GM21526 (cell line): Measurements from ENCODE around the gene JAK3.
"Not testable (repeated sequence)": the region's sequence is repeated elsewhere in the genome, so short reads cannot be mapped to it uniquely, and the experiment has no call there.

Source experiments
- ATAC-seq: cut with Tn5 transposase; IDR thresholded peaks from one replicate; pipeline ENCODE4 v1.9.1; 2021; ENCODE audit warnings: moderate library complexity; ENCODE audit not compliant: unreplicated experiment, low FRiP score

Gene JAK3

DNA sequence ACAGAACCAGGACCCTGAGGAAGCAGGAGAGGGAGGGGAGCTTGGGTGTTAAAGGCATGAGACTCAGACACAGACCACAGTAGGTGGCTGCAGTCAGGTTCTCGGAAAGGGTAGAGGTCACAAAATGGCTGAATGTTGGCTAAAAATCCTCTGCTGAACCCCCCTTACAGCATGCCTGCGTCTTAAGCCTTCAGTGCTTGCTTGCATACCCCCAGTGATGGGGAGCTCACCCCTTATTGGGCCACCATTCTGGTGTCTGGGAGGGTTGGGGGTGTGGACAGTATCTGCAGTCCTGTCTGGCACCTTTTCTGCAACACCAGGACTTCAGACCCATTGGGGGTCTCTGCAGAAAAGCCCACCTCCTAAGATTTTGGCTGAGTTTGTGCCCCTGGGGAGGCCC lies 67.0 kb downstream of the JAK3 start:
- ATAC-seq: no peak

DNA sequence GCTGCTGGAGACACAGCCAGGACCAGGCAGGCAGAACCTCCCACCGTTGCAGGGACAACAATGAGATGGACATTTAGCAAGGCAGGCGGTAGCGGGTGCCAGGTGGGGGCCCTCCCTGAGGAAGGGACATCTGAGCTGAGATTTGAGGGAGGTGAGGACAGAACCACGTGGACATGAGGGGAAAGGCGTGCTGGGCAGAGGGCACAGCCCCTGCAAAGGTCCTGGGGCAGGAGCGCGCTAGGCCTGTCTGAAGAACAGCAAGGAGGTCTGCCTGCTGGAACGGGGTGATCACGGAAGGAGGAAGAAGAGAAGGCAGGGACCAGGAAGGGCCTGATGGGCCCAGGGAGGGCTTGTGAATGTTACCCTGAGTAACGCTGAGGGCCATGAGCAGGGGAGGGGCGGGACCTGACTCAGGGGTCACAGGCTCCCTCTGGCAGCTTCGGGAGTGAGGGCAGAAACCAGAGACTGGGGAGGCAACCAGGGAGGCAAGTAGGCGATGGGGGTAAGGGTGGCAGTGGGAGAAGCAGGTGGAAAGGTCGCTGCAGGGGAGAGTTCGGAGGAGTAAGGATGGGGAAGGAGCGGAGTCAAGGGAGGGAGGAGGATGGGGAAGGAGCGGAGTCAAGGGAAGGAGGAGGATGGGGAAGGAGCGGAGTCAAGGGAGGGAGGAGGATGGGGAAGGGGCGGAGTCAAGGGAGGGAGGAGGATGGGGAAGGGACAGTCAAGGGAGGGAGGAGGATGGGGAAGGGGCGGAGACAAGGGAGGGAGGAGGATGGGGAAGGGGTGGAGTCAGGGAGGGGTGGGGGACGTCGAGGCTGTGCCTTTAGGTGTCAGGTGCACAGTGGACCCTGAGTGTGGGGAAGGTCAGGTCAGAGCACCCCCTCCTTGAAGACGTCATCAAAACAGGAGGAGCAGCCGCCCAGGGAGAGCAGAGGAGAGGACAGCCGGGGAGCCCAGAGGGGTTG lies 68.5 kb downstream of the JAK3 start:
- no peak for ATAC-seq

DNA sequence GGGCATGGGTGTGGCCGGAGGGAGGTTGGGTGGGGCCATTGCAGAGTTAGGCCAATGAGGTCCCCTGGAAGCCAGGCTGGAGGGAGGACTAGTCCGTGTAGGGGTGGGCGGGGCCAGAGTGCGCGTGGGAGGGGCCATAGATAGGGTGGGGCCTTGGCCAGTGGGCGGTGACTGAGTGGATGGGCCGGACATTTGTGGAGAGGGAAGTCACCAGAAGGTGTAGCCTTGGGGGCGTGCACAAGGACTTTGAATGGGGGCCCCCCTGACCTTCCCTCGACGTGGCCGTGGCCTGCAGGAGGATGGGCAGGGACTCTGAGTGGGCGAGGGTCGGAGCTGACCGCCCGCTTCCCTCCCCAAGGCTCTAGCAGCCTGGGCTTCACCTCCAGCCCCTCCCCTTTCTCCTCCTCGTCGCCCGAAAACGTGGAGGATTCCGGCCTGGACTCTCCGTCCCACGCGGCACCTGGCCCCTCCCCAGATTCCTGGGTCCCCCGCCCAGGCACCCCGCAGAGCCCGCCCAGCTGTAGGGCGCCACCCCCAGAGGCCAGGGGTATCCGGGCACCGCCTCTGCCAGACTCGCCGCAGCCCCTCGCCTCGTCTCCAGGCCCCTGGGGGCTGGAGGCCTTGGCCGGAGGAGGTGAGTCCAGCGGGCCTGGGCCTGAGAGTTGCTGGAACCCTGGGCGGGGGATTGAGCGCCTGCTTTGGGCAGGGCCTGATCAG lies 69.4 kb downstream of the JAK3 start:
- ATAC-seq: no peak

DNA sequence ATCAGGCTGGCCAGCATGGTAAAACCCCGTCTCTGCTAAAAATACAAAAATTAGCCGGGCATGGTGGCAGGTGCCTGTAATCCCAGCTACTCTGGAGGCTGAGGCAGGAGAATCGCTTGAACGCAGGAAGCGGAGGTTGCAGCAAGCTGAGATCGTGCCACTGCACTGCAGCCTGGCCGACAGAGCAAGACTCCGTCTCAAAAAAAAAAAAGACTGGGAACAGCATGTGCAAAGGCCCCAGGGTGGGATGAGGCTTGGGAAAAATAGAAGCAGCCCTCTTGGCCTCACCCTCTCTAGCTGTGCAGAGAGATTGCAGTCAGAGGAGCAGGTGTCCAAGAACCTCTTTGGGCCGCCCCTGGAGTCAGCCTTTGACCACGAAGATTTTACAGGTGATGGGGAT lies 69.9 kb downstream of the JAK3 start:
- not testable (repeated sequence) for ATAC-seq

DNA sequence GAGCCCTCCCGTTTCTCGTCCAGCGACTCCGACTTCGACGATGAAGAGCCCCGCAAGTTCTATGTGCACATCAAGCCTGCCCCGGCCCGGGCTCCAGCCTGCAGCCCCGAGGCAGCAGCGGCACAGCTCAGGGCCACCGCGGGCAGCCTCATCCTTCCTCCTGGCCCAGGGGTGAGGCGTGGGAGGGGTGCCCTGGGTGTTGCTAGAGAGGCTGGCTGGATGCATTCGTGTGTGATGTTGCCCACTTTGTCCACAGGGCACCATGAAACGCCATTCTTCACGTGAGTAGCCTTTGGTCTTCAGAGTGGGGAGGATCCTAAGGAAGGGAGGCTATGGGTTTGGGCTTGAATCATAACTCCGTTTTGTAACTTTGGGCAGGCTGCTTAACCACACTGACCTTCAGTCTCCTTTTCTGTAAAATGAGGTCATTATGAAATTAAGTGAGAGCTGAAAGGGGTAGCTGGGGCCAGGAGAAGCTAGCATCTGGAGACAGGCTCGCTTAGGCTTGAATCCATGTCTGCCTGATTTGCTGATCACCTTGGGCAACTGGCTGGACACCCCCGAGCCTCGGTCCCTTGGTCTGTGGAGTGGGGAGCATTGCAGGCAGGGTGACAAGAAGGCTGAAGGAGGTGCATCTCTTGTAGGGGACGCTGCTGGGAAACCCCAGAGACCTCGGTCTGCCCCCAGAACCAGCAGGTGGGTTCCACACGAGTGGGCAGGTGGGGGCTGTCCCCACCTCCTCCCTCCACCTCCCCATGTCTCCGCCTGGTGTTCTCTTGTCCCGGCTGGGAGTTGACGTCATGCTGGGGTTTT lies 71.6 kb downstream of the JAK3 start:
- peak; percentile 60 for ATAC-seq

DNA sequence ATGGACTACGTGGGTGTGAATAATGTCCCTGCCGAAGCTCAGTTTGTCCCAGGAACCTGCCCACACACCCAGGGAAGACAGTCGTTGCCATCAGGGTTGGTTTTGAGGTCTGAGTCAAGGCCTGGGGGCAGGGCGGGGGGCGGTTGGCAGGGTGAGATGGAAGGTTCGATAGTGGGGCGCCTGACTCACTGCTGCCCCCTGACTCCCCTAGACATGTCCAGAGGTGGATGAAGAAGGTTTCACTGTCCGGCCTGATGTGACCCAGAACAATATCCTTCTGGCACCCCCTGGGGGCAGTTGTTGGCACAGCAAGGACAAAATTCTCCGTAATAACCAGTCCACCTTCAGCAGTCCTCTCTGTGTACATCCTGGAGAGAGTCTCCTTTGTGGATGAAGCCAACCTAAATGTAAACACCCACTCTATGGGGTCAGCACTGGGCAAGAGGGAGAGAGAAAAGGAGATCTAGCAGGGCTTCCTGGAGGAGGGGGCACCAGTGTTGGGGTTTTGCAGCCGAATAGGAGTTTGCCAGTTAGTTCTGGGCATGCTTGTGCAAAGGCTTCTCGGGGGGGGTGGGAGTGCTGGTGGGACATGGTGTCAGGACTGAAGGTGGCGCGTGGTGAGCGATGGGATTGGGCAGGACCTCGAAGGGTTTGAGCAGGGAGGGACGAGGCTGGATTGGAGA lies 72.4 kb downstream of the JAK3 start:
- ATAC-seq: no peak
